ENCODE measurements around the gene USP11. TPM values are rescaled to one million over a fixed set of nuclear protein-coding genes. Genes with fewer than 3 reads are reported as not detected.

Gene USP11
- total RNA-seq, 2 experiments from 2014 or later, result 57.1 to 62.0 TPM

GRCh38 chrX:47202316-47202715, 30.5 kb upstream of the USP11 start:
- H3K27ac Mint-ChIP-seq, result no peak overlapping the region
- no peak for TF ChIP-seq CTCF (IDR thresholded peaks at IDR 0.05)
- no peak for DNase-seq
- intact Hi-C loops (cut with micrococcal nuclease), result no loop called here
- H3K9me3 Mint-ChIP-seq, result no peaks in the 10 kb centered on the region
- H3K27me3 Mint-ChIP-seq, result no peaks in the 10 kb centered on the region
- ChIA-PET POLR2A (no interaction called here), CTCF (interaction anchor here (1.4 kb wide), 1 partner anchor 183 kb away, joined by 4 read pairs; no protein-coding TSS in a partner anchor)
- peaks cover 44% of the 10 kb centered on the region for H3K36me3 Mint-ChIP-seq (ENCODE audit: low read depth)
- ATAC-seq, result no peak
- peaks cover 3% of the 10 kb centered on the region for H3K4me1 Mint-ChIP-seq (ENCODE audit: low read depth)
- no peak overlapping the region for H3K4me3 Mint-ChIP-seq

DNA sequence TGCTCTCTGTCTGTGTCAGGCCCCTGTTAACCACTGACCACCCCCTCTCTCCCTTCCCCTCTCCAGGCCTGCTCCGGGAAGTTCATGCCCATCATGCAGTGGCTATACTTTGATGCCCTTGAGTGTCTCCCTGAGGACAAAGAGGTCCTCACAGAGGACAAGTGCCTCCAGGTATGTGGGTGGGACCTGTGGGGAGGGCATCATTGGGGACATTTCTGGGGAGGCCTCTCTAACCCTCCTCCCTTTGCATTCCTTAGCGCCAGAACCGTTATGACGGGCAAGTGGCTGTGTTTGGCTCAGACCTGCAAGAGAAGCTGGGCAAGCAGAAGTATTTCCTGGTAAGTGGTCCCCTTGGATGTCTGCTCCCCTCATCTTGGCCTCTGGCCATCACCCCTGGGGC, 29.9 kb upstream of the USP11 start:
- no peak for TF ChIP-seq CTCF (IDR thresholded peaks at IDR 0.05)
- ATAC-seq (no peak), DNase-seq (no peak)
- Mint-ChIP-seq H3K9me3 (no peaks in the 10 kb centered on the region), H3K36me3 (ENCODE audit: low read depth) (peaks cover 41% of the 10 kb centered on the region), H3K4me3 (no peak overlapping the region), H3K27me3 (no peaks in the 10 kb centered on the region), H3K4me1 (ENCODE audit: low read depth) (no peaks in the 10 kb centered on the region), H3K27ac (no peak overlapping the region)
- ChIA-PET POLR2A (no interaction called here), CTCF (interaction anchor here (1.4 kb wide), 1 partner anchor 182 kb away, joined by 4 read pairs; no protein-coding TSS in a partner anchor)
- intact Hi-C loops (cut with micrococcal nuclease), result no loop called here

DNA sequence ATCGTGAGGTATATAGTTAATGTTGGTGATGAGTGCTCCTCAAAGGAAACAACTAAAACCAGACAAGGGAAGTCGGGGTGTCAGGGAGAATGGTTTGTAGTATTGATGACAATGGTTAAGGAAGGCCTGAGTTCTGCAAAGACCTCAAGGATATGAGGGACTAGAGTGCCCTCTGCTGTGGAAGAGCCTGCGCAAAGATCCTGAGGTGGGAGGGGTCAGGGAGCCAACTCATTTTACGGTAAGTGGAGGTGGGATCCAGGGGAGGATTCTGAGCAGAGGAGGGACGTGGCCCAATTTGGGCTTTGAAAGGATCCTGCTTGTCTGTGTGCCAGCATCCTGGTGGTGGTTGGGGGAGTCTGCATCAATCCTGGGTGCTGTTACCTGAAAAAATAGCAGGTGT, 27.8 kb upstream of the USP11 start:
- H3K4me1 Mint-ChIP-seq (ENCODE audit: low read depth), result no peaks in the 10 kb centered on the region
- ChIA-PET POLR2A (no interaction called here), CTCF (no interaction called here)
- no peak for TF ChIP-seq CTCF (IDR thresholded peaks at IDR 0.05)
- H3K9me3 Mint-ChIP-seq, result no peaks in the 10 kb centered on the region
- H3K36me3 Mint-ChIP-seq (ENCODE audit: low read depth), result peaks cover 34% of the 10 kb centered on the region
- DNase-seq, result no peak
- H3K4me3 Mint-ChIP-seq, result no peak overlapping the region
- peak overlapping the region; percentile 34 for H3K27ac Mint-ChIP-seq
- no peaks in the 10 kb centered on the region for H3K27me3 Mint-ChIP-seq
- intact Hi-C loops (cut with micrococcal nuclease), result no loop called here
- ATAC-seq, result no peak

DNA sequence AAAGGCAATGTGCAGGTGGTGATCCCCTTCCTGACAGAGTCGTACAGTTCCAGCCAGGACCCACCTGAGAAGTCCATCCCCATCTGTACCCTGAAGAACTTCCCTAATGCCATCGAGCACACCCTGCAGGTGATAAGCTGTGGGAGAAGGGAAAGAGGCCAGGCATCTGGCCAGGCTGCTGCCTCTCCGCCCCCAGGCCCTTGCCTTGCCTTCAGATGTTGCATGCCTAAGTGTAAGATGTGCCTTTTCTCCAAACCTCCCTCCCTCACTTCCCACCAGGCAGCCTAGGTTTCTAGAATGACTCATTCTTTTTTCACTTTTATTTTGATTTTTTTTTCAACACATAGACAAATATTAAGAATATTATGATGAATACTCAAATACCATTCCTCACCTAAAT, 26.5 kb upstream of the USP11 start:
- POLR2A ChIA-PET, result interaction anchor here (0.6 to 1.5 kb wide), 2 partner anchors 9 to 72 kb away, joined by 3 to 4 read pairs; no protein-coding TSS in a partner anchor
- Mint-ChIP-seq H3K27me3 (no peaks in the 10 kb centered on the region), H3K4me1 (ENCODE audit: low read depth) (peaks cover under 1% of the 10 kb centered on the region), H3K27ac (no peak overlapping the region), H3K4me3 (no peak overlapping the region), H3K9me3 (no peaks in the 10 kb centered on the region), H3K36me3 (ENCODE audit: low read depth) (peaks cover 26% of the 10 kb centered on the region)
- CTCF ChIA-PET, result no interaction called here
- no peak for DNase-seq
- ATAC-seq, result no peak
- no peak for TF ChIP-seq CTCF (IDR thresholded peaks at IDR 0.05)
- intact Hi-C loops (cut with micrococcal nuclease), result no loop called here

DNA sequence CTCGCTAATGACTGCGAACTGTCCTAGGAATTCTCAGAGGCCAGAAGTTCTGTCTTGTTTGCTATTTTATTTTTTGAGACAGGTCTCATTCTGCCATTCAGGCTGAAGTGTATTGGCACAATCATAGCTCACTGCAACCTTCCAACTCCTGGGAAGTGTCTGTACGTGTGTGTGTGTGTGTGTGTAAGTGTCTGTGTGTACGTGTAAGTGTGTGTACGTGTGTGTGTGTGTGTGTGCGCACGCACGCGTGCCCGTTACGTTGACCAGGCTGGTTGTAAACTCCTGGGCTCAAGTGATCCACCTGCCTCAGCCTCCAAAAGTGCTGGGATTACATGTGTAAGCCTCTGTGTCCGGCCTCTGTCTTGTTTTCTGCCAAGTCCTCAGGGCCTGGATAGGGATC, 24.7 kb upstream of the USP11 start:
- Mint-ChIP-seq H3K4me3 (no peak overlapping the region), H3K9me3 (no peaks in the 10 kb centered on the region), H3K36me3 (ENCODE audit: low read depth) (peaks cover 28% of the 10 kb centered on the region), H3K4me1 (ENCODE audit: low read depth) (peaks cover 2% of the 10 kb centered on the region), H3K27ac (no peak overlapping the region), H3K27me3 (no peaks in the 10 kb centered on the region)
- DNase-seq (no peak), ATAC-seq (no peak)
- TF ChIP-seq CTCF (IDR thresholded peaks at IDR 0.05), result no peak
- intact Hi-C loops (cut with micrococcal nuclease), result no loop called here
- CTCF ChIA-PET, result no interaction called here
- POLR2A ChIA-PET, result interaction anchor here (1.0 to 1.7 kb wide), 3 partner anchors 8 to 38 kb away, joined by 3 to 4 read pairs (median 4); no protein-coding TSS in a partner anchor
